ENCODE data around the gene CPA3. TPM values are rescaled to one million over a fixed set of nuclear protein-coding genes. Genes with fewer than 3 reads are reported as not detected.

Gene CPA3
- total RNA-seq, 1 donor: not detected

DNA sequence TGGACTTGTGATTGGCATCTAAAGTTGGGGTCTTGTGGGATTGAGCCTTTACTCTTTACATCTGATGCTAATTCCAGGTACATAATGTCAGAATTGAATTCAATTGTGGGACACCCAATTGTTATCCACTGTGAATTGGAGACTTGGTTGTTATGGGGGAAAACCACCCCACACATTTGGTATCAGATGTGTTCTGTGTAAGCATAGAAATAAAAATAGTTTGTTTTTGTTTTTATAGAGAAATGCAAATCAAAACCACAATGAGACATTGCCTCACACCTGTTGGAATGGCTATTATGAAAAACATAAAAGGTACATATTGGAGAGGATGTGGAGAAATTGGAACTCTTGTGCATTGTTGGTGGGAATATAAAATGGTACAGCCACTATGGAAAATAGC lies 58.5 kb downstream of the CPA3 start:
- H3K4me3 ChIP-seq (ENCODE audit: low read depth, low read length): no peak overlapping the region
- DNase-seq (ENCODE audit: low read depth): no peak
- TF ChIP-seq CTCF (IDR thresholded peaks at IDR 0.05; ENCODE audit: insufficient read depth, low read depth, low read length): no peak

DNA sequence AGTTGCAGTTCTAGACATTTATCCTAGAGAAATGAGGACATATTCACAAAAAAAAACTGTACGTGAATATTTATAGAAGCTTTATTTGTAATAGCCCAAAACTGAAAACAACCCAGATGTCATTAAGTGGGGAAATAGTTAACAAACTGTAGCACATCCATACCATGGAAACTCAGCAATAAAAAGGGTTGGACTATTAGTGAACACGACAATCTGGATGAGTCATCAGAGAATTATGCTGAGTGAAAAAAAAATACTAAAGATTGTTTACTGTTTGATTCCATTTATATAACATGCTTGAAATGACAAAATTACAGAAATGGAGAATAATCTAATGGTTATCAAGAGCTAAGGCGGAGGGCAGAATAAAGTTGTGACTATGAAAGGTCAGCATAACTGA lies 59.5 kb downstream of the CPA3 start:
- H3K4me3 ChIP-seq (ENCODE audit: low read depth, low read length): no peak overlapping the region
- peak; percentile 62 for DNase-seq (ENCODE audit: low read depth)
- no peak for TF ChIP-seq CTCF (IDR thresholded peaks at IDR 0.05; ENCODE audit: insufficient read depth, low read depth, low read length)

GRCh38 chr3:148925845-148926244 lies 60.7 kb downstream of the CPA3 start:
- TF ChIP-seq CTCF (IDR thresholded peaks at IDR 0.05; ENCODE audit: insufficient read depth, low read depth, low read length): no peak

DNA sequence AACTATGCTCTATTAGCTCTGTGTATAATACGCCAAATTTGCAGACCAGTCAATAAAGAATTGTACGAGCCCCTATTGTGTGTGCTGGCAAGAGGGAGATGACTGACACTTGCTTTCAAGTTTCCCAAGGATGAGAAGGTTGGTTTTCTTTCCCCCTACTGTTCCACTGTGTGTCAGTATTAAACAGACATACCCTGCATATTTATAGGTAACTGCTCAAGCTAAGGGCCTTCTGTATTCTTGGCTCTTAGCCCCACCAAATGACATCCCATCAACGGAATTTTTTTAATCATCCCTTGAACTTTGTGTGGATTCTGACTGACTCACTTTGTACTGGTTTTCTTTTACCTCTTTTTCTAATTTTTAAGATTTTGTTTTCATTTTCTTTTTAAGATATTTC lies 65.7 kb downstream of the CPA3 start:
- DNase-seq (ENCODE audit: low read depth): no peak
- H3K4me3 ChIP-seq (ENCODE audit: low read depth, low read length): no peak overlapping the region
- TF ChIP-seq CTCF (IDR thresholded peaks at IDR 0.05; ENCODE audit: insufficient read depth, low read depth, low read length): no peak

More at GRCh38 chr3:148925845-148926244, 60.7 kb downstream of the CPA3 start:
- DNase-seq (ENCODE audit: low read depth): no peak
- H3K4me3 ChIP-seq (ENCODE audit: low read depth, low read length): no peak overlapping the region

- H3K4me3 ChIP-seq (ENCODE audit: low read depth, low read length): no peak overlapping the region
- DNase-seq (ENCODE audit: low read depth): no peak
- no peak for TF ChIP-seq CTCF (IDR thresholded peaks at IDR 0.05; ENCODE audit: insufficient read depth, low read depth, low read length)
Measured at GRCh38 chr3:148931574-148931973, 66.5 kb downstream of the CPA3 start.

DNA sequence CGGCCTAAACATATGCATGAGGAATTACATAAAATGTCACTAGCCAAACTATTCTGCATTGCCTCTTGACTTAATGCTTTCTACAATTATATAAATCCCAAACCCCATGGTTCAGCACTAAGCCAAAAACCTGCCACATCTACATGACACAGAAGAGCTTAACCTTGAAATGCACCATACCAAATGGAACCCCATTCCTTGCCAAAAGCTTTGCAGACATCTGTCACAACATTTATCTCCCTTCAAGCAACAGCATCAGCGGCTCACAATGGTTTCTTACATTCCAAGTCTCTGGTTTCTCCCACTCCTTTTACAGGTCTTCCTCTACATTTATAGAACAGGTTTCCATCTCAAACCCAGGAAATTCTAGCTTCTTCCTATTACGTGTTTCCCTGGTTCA lies 67.9 kb downstream of the CPA3 start:
- TF ChIP-seq CTCF (IDR thresholded peaks at IDR 0.05; ENCODE audit: insufficient read depth, low read depth, low read length): no peak
- no peak for DNase-seq (ENCODE audit: low read depth)
- H3K4me3 ChIP-seq (ENCODE audit: low read depth, low read length): no peak overlapping the region

DNA sequence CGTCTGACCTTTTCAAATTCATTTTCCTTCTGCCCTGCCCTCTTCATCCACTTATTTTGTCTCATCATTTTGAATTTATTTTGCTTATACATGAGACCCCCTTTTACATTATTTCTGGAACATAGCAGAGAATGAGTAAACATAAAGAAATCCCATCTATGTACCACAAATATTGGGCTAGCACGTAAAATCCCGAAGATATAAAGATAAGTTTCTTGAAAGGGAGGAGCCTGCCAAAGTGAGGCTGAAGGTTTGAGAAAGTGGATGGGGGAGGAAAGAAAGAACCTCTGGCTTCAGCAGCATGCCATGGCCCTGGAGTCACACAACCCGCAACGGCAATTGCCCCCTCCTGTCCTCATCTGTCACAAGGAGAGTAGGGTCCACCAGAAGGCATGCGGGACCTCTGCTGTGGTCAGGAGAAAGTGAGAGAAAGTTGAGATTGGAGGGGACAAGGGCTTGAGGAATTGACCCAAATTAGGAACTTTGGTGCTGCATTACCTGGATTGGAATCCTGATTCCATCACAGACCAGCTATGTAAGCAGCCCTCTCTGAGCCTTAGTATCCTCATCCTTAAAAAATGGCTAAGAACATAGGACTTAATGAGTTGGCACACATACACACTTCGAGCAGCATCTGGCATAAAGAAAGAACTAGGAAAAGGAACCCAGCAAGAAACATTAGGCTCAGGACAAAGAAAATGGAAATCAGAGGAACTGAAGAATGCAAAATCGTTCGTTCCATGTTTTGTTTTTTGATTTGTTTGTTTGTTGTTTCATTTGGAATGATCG lies 72.6 kb downstream of the CPA3 start:
- no peak for DNase-seq (ENCODE audit: low read depth)
- TF ChIP-seq CTCF (IDR thresholded peaks at IDR 0.05; ENCODE audit: insufficient read depth, low read depth, low read length): no peak
- H3K4me3 ChIP-seq (ENCODE audit: low read depth, low read length): no peak overlapping the region

Data from fibroblast of villous mesenchyme (primary cell).